HG03378 (cell line): ENCODE measurements around the gene YBEY.
"Not testable (repeated sequence)": the region's sequence is repeated elsewhere in the genome, so short reads cannot be mapped to it uniquely, and the experiment has no call there.

Experiments used
- ATAC-seq: cut with Tn5 transposase; IDR thresholded peaks from one replicate; pipeline ENCODE4 v1.9.1; 2021; ENCODE audit warnings: mild to moderate bottlenecking, moderate library complexity; ENCODE audit not compliant: unreplicated experiment

The YBEY gene

DNA sequence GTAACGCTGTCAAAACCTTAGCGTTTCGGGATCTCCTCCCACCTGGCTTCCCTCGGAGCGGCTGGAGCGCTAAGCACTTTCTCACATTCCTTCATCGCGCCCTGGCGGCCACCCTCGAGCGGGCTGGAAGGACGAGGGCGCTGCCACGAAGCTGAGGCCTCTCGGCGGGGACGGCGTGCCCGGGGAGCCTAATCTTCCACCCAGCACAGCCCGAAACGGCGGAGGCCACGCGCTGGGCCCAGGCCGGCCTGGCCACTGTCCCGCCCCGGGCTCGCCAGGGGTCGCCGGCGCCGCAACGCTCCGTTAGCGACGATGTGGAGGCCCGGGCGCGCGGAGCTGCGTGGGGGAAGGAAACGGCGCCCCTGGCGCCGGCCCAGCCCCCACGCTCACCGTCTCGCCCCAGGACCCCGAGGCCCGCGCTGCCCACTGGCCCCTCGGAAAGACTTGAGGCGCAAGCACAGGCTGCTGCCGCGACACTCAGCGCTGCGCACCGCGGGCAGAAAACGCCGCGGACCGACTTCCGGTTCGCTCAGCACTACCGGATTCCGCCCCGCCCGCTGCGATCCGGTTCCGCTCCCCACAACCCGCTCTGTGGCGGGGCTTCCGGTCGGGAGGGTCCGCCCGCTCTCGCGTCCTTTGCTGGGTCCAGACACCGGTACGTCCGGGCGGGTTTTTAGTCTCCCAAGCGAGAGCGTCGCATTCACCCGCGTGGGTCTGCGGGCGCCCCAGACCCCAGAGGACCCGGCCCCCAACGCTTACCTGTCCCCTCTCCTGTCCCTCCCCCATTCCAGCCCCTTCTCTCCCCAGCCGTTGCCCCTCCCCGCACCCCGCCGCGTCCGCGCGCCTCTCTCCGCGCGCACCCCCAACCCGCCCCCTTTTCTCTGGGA, at the start of gene YBEY:
Gene YBEY, plus strand, starts transcription at position 582 of the 887 bp plus-strand sequence. CDS start 572 bp downstream, outside the sequence.
- ATAC-seq, result peak; percentile 62

DNA sequence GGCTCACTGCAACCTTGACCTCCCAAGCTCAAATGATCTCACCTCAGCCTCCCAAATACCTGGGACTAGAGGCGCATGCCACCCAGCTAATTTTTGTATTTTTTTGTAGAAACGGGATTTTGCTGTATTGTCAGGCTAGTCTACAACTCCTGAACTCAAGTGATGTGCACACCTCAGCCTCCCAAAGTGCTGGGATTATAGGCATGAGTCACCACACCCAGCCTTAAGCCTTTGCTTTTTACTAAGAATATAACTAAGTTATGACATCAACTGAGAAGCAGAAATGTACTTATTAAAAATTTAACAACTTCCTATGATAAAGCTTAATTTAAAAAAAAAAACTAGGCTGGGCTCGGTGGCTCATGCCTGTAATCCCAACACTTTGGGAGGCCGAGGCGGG, 48.7 kb upstream of the YBEY start:
- ATAC-seq, result no peak

- ATAC-seq, result no peak
These were observed 46.3 kb upstream of the YBEY start for GRCh38 chr21:46239817-46240325.

DNA sequence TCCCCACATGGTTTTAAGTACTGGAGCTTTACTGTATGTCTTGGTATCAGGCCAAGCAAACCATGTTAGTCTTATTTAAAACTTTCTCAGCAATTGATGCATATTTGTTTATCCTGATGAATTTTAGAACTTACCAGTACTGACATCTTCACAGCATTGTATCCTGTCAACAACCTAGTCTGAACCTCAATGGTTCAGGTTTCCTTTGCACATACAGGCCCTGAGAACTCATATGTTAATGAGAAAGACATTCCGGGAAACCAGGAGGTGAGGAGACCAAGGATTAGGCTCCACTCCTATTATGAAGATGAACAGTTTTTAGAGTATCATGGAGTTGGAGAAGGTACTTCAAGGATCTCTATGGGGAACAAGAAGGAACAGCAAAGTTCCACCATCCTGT, 44.6 kb upstream of the YBEY start:
- not testable (repeated sequence) for ATAC-seq

- no peak for ATAC-seq
These were observed 42.8 kb upstream of the YBEY start for GRCh38 chr21:46243325-46243724.

GRCh38 chr21:46243960-46244361, 42.2 kb upstream of the YBEY start:
- ATAC-seq, result no peak

- ATAC-seq, result no peak
These were observed 41.5 kb upstream of the YBEY start for GRCh38 chr21:46244602-46245001.

GRCh38 chr21:46245213-46245915, 40.8 kb upstream of the YBEY start:
- ATAC-seq, result no peak

DNA sequence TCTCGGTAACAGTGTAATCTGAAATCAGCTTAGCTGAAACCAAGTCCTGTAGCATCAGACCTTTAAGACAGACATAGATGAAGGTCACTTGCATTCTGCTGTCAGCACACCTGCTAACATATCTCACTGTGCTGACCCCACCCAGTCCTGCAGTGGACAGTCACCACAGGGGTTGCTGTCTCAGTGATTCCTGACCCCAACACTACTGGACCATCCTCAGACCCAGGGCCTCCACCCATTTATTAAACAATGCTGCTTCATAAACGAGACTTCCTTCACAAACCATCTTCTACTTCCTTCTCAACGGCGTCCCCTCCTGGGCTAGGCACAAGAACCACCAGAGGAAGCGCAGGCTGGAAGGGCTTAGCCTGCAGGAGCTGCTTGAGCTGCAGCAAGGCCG, 39.8 kb upstream of the YBEY start:
- no peak for ATAC-seq

- no peak for ATAC-seq
These were observed 38.3 kb upstream of the YBEY start for GRCh38 chr21:46247699-46248421.

GRCh38 chr21:46248422-46248782, 37.7 kb upstream of the YBEY start:
- no peak for ATAC-seq

DNA sequence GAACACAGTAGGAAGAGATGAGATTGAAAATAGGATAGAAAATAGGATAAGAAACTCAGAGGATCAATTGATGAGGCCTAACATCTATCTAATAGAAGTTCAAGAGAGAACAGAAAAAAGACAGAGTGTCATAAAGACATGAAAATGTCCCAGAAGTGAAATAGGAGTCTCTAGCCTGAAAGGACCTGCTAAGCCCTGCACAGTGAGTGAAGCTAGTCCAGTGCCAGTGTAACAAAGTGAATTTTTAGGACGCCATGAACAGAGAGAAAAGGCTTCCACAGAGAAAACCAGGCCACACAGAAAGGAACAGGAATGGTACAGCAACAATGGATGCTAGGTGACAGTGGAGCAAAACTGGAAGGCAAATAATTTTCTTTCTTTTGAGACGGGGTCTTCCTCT, 37.3 kb upstream of the YBEY start:
- ATAC-seq, result no peak

DNA sequence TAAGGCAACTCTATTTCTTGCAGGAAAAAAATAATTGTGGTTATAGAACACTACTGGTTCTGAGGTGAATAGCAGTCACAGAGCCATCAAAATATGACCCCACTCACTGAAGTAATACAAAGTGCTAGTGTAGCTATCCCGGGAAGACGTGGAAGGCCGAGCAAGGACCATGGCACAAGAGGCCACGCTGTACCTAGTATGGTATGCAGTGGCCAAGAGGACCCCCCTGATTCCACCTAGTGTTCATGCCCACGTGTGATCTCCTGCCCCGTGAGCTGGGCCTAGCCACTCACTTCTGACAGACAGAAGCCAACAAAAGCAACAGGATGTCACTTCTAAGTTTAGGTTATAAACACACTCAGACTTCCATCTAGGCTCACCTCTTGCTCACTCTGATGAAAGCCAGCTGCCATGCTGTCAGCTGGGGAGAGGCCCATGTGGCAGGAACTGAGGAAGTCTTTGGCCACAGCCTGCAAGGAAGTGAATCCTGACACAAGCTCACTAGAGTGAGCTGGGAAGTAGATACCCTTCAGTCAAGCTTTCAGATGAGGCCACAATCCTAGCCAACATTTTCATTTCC, 35.9 kb upstream of the YBEY start:
- no peak for ATAC-seq

- ATAC-seq, result no peak
These were observed 33.3 kb upstream of the YBEY start for GRCh38 chr21:46252840-46253239.

GRCh38 chr21:46253610-46254124, 32.5 kb upstream of the YBEY start:
- ATAC-seq, result peak; percentile 59

DNA sequence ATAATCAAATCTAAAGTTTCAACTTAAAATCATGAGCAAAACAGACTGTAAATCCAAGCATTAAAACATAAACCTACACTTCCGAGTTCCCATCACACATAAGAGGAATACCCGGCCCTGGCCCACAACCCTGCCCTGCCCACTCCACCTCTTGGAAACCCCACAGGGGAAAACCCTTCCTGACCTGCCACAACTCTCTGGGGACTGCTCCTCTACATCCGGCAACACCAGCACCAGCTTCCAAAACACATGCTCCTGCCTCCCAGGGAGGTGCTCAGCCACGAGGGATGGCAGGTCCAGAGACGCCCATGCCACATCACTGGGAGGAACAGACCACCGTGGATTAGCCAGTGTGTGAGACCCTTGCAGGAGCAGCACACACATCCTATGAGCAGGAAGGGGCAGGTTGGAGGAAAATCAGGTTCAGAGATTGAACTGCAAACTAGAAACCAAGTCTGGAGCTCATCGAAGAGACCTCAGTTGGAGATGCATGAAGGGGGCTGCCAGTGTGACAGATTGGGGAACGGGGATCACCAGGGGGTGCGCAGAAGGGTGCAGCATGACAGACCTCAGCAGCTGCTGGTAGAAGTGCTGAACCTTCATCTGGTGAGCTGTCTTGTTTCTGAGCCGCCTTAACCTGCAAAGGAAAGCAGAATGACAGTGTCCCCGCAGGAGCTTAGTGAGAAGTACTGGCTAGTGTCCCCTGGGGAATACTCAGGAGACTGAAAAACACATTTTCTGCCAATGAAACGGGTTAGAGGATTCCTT, 31.8 kb upstream of the YBEY start:
- ATAC-seq, result no peak

DNA sequence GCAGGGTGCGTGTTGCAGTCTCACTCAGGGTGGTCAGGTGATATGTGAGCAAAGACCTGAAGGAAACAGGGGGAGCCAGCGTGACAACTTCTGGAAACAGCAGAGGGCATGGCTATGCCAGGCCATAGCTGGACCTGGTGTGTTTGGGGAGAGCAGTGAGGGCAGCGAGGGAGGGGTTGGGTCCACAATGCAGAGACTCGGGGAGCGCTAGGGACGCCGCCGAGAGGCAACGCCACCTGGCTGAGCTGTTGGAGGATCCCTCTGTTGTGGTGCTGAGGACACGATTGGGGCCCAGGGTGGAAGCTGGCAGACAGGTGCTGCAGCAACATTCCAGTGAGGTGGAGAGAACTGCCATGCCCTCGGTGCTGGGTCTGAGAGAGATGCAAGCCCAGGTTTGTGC, 31.0 kb upstream of the YBEY start:
- no peak for ATAC-seq

- no peak for ATAC-seq
These were observed 30.3 kb upstream of the YBEY start for GRCh38 chr21:46255758-46256337.

DNA sequence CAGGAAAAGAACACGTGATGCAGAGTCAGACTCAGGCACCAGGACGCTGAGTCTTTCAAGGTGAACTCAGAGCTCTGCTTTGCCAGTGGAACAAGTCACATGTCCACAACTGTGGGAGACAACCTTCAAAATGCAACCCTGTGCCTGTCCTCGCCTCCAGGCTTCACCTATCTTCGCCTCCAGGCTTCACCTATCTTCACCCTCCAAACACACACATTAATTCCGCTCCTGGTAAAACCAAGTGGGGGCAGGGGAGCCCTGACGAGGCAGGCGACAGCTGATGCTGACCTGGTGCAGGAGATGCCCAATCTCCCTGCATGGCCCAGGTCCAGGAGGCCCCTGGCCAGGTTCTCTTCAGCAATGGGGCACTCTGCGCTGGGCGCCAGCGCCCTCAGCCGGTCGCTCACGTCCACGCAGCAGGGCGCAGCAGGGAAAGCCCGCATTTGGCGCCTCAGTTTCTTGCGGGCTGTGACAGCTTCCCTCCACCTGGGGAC, 29.6 kb upstream of the YBEY start:
- ATAC-seq, result no peak
